ENCODE results near the gene NHSL2. TPM values are rescaled to one million over a fixed set of nuclear protein-coding genes. Genes with fewer than 3 reads are reported as not detected.

NHSL2 gene
- total and polyA plus RNA-seq, 7 donors: 0.30 to 4.4 (median 1.9) TPM

DNA sequence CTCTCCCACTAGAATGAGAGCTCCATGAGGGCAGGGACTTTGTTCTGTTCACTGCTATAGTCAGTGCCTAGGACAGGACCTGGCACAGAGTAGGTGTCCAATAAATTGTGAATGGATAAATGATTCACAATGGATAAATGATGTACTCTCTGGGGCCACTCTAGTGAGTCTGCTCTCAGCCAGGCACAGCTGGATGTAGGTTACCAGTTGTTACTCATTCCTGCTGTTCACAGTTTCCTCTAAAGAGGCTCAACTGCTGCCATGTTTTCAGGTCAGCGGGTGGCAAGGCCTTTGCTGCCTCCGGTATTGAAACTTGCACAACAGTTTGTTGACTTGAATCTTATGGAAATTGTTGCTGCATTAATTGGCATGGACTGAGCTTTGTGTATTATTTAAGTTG lies 99.1 kb downstream of the NHSL2 start:
- no peaks in the 10 kb centered on the region for H3K4me1 ChIP-seq
- ATAC-seq (no peak), DNase-seq (no peak)
- H3K27ac ChIP-seq: no peak overlapping the region
- no peaks in the 10 kb centered on the region for H3K36me3 ChIP-seq (ENCODE audit: insufficient read depth in 1 of 2, low read depth in 1 of 2)
- H3K27me3 ChIP-seq (ENCODE audit: insufficient read depth in 3 of 3, low read length in 2 of 3): peaks cover 0 to 7% (median 0%) of the 10 kb centered on the region in 3 donors
- no peak overlapping the region for H3K4me3 ChIP-seq
- intact Hi-C loops (cut with DNase I): no loop called here
- TF ChIP-seq, protein P1, sequence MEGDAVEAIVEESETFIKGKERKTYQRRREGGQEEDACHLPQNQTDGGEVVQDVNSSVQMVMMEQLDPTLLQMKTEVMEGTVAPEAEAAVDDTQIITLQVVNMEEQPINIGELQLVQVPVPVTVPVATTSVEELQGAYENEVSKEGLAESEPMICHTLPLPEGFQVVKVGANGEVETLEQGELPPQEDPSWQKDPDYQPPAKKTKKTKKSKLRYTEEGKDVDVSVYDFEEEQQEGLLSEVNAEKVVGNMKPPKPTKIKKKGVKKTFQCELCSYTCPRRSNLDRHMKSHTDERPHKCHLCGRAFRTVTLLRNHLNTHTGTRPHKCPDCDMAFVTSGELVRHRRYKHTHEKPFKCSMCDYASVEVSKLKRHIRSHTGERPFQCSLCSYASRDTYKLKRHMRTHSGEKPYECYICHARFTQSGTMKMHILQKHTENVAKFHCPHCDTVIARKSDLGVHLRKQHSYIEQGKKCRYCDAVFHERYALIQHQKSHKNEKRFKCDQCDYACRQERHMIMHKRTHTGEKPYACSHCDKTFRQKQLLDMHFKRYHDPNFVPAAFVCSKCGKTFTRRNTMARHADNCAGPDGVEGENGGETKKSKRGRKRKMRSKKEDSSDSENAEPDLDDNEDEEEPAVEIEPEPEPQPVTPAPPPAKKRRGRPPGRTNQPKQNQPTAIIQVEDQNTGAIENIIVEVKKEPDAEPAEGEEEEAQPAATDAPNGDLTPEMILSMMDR (IDR thresholded peaks at IDR 0.05): no peak
- H3K9me3 ChIP-seq: peaks cover 3% of the 10 kb centered on the region
- 90 to 96% (median 93%) methylated on average over 2 of the region's 2 CpGs for WGBS, 3 donors

DNA sequence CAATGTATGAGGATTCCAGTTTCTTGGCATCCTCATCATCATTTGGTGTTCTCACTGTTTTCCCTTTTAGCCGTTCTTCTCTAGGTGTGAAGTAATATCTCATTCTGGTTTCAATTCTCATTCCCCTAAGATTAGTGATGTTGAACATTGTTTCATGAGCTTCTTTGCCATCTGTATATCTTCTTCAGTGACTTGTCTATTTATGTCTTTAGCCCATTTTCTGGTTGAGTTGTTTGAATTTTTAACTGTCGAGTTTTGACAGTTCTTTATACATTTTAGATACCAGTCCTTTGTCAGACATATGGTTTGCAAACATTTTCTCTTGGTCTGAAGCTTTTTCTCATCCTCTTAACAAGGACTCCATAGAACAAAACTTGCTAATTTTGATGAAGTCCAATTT lies 101.1 kb downstream of the NHSL2 start:
- ATAC-seq (no peak), DNase-seq (no peak)
- no peaks in the 10 kb centered on the region for H3K4me1 ChIP-seq
- TF ChIP-seq, protein P1 (IDR thresholded peaks at IDR 0.05): no peak
- no peaks in the 10 kb centered on the region for H3K36me3 ChIP-seq (ENCODE audit: insufficient read depth in 1 of 2, low read depth in 1 of 2)
- H3K4me3 ChIP-seq: no peak overlapping the region
- peaks cover 0 to 21% (median 0%) of the 10 kb centered on the region in 3 donors for H3K27me3 ChIP-seq (ENCODE audit: insufficient read depth in 3 of 3, low read length in 2 of 3)
- 78 to 88% (median 82%) methylated on average over 2 of the region's 2 CpGs for WGBS, 3 donors
- intact Hi-C loops (cut with DNase I): no loop called here
- H3K9me3 ChIP-seq: peaks cover 3% of the 10 kb centered on the region
- no peak overlapping the region for H3K27ac ChIP-seq

DNA sequence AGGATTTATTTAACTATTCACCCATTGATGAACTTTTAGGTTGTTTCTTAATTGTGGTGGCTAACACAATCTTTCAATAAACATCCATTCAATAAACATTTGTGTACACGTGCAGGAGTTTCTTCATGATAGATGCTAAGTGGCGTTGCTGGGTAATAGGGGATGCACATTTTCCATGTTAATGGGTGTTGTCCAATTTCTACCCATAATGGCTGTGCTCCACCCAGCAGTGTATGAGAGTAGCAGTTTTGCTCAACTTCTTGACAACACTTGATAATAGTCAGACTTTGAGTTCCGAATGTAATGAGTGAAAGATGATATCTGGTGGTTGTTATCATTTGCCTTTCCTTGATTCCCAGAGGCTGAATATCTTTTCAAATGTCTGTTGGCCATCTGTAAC lies 104.7 kb downstream of the NHSL2 start:
- Histone ChIP-seq H3K4me3 (no peak overlapping the region), H3K36me3 (ENCODE audit: insufficient read depth in 1 of 2, low read depth in 1 of 2) (no peaks in the 10 kb centered on the region), H3K9me3 (peaks cover 3% of the 10 kb centered on the region), H3K27me3 (ENCODE audit: insufficient read depth in 3 of 3, low read length in 2 of 3) (peaks cover 0 to 44% (median 0%) of the 10 kb centered on the region in 3 donors), H3K4me1 (no peaks in the 10 kb centered on the region), H3K27ac (no peak overlapping the region)
- no peak for DNase-seq
- 67 to 89% (median 67%) methylated on average over 3 of the region's 3 CpGs for WGBS, 3 donors
- TF ChIP-seq, protein P1 (IDR thresholded peaks at IDR 0.05): no peak
- no peak for ATAC-seq
- intact Hi-C loops (cut with DNase I): loop anchor here in 1 of 2 donors (5.0 kb wide), 1 partner anchor 112 kb away; no protein-coding TSS in a partner anchor

DNA sequence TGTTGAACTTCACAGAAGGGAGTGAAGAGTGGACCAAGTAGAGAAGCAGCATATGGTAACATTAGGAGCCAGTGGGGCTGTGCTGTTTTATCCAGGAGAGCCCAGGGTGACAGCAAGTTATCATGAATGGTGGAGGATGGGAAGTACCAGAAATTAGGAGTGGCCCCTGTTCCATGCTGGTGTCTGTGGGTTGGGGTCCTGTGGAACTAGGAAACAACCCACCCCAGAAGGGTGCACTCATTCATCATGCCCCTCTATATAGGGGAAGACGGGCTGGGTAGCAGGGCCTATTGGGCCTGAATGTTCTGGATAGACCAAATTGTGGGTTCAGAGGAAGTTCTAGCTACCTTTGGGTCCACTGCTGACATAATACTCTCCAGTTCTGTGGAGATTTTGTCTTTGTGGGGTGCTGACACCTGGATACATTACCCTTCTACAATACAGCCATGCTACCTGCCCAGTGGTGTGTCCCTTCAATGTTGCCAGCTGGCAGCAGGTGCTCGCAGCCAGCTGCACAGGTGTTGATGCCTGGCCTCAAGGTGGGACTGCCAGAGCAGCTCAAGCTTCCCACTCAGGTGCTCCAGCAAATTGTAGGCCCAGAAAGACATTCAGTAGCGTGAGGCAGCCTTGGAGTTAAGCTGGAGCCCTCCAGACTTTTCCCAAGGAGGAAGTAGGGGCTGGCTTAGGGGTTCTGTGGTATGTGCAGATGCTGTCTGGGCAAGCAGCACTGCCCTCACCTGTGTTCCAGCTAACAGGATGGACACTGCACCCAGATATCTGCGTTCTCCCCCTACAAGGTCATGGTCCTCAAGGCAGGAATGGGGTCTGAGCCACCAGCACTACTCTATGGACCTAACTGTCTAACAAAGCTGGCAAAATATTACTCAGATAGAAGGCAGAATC lies 106.5 kb downstream of the NHSL2 start:
- no peaks in the 10 kb centered on the region for H3K4me1 ChIP-seq
- WGBS, 3 donors: 82 to 98% (median 95%) methylated on average over 4 of the region's 4 CpGs
- H3K27ac ChIP-seq: no peak overlapping the region
- H3K4me3 ChIP-seq: no peak overlapping the region
- no peaks in the 10 kb centered on the region for H3K36me3 ChIP-seq (ENCODE audit: insufficient read depth in 1 of 2, low read depth in 1 of 2)
- ATAC-seq (no peak), DNase-seq (no peak)
- TF ChIP-seq, protein P1 (IDR thresholded peaks at IDR 0.05): no peak
- peaks cover 0 to 52% (median 0%) of the 10 kb centered on the region in 3 donors for H3K27me3 ChIP-seq (ENCODE audit: insufficient read depth in 3 of 3, low read length in 2 of 3)
- peaks cover 3% of the 10 kb centered on the region for H3K9me3 ChIP-seq
- intact Hi-C loops (cut with DNase I): loop anchor here in 1 of 2 donors (5.0 kb wide), 1 partner anchor 110 kb away; no protein-coding TSS in a partner anchor
